Smooth muscle cell (in vitro differentiated cells): ENCODE results near the gene TMPRSS15. TPM values are rescaled to one million over a fixed set of nuclear protein-coding genes. Genes with fewer than 3 reads are reported as not detected.

Experiments used
- DNase-seq: peaks from one replicate; lab custom pipeline; 2025; ENCODE audit not compliant: unreplicated experiment; lab: John Stamatoyannopoulos, UW
- H2AFZ ChIP-seq: fragments of 200-600 bp; sonication (generic); 2 replicates; pipeline ENCODE4 v1.6.0; 2016; ENCODE audit warnings: antibody characterized with exemption, low read depth, mild to moderate bottlenecking
- H3F3A ChIP-seq: fragments of 200-600 bp; sonication (generic); 2 replicates; pipeline ENCODE4 v1.6.0; 2017; ENCODE audit warnings: antibody characterized with exemption, low read depth
- H3K27ac ChIP-seq: fragments of 200-600 bp; sonication (generic); 2 replicates; pipeline ENCODE4 v1.5.1; 2016; ENCODE audit warnings: low read depth, mild to moderate bottlenecking
- H3K27me3 ChIP-seq: fragments of 200-600 bp; sonication (generic); 2 replicates; pipeline ENCODE4 v1.6.1; 2016; ENCODE audit warnings: low read depth, mild to moderate bottlenecking
- H3K36me3 ChIP-seq: fragments of 200-600 bp; sonication (generic); 2 replicates; pipeline ENCODE4 v1.5.1; 2016; ENCODE audit warnings: low read depth
- H3K4me1 ChIP-seq: fragments of 200-600 bp; sonication (generic); 2 replicates; pipeline ENCODE4 v1.5.1; 2016; ENCODE audit warnings: low read depth
- H3K4me2 ChIP-seq: fragments of 200-600 bp; sonication (generic); 2 replicates; pipeline ENCODE4 v1.6.0; 2016; ENCODE audit warnings: mild to moderate bottlenecking
- H3K4me3 ChIP-seq: fragments of 200-600 bp; sonication (generic); 2 replicates; pipeline ENCODE4 v1.5.1; 2016; ENCODE audit warnings: mild to moderate bottlenecking
- H3K79me2 ChIP-seq: fragments of 200-600 bp; sonication (generic); 2 replicates; pipeline ENCODE4 v1.6.0; 2016; ENCODE audit warnings: low read depth, mild to moderate bottlenecking
- H3K9ac ChIP-seq: fragments of 200-600 bp; sonication (generic); 2 replicates; pipeline ENCODE4 v1.6.0; 2016; ENCODE audit warnings: low read depth
- H3K9me3 ChIP-seq: fragments of 200-600 bp; sonication (generic); replicated peaks from 2 replicates; pipeline ENCODE4 v1.5.1; 2016; ENCODE audit warnings: low read depth
- H4K20me1 ChIP-seq: fragments of 200-600 bp; sonication (generic); 2 replicates; pipeline ENCODE4 v1.6.0; 2016; ENCODE audit warnings: low read depth
- CTCF ChIP-seq: fragments of 200-600 bp; sonication (generic); IDR thresholded peaks from 2 replicates; pipeline ENCODE4 v1.5.1; 2017; ENCODE audit warnings: borderline replicate concordance, mild to moderate bottlenecking, antibody characterized with exemption; ENCODE audit not compliant: insufficient read depth, poor library complexity, severe bottlenecking
- WGBS: methylation state at CpG from one replicate; pipeline ENCODE4 v1.1.7; 2016; ENCODE audit warnings: low lambda C conversion rate; 5-methylcytosine and 5-hydroxymethylcytosine counted together
- polyA plus RNA-seq: library from polyadenylated mRNA; unstranded; fragments of >200 nt; fragmentation: Nextera tagmentation; extraction: Ambion mirVana; gene quantifications from 2 replicates; pipeline ENCODE4 v1.2.1, GENCODE V29; 2016
- total RNA-seq: library from RNA; depleted of rRNA; stranded (reverse); fragments of >200 nt; gene quantifications from 2 replicates; pipeline ENCODE4 v1.2.3, GENCODE V29; 2014

The TMPRSS15 gene
- total and polyA plus RNA-seq, 2 experiments from 2014 or later, result not detected

GRCh38 chr21:18443701-18444100 is 40.1 kb upstream of the TMPRSS15 start:
- no peaks in the 10 kb centered on the region for H3K79me2 ChIP-seq
- no peaks in the 10 kb centered on the region for H4K20me1 ChIP-seq
- H3F3A ChIP-seq, result no peaks in the 10 kb centered on the region
- H3K27me3 ChIP-seq, result no peaks in the 10 kb centered on the region
- TF ChIP-seq CTCF, result no peak
- no peak for DNase-seq
- no peaks in the 10 kb centered on the region for H3K36me3 ChIP-seq
- H3K27ac ChIP-seq, result no peak overlapping the region
- 91% methylated on average over 6 of the region's 6 CpGs for WGBS
- no peak overlapping the region for H3K4me3 ChIP-seq
- no peak overlapping the region for H2AFZ ChIP-seq
- H3K4me1 ChIP-seq, result no peaks in the 10 kb centered on the region
- no peak overlapping the region for H3K4me2 ChIP-seq
- no peaks in the 10 kb centered on the region for H3K9me3 ChIP-seq
- no peak overlapping the region for H3K9ac ChIP-seq

GRCh38 chr21:18443085-18443484 is 39.5 kb upstream of the TMPRSS15 start:
- no peak for TF ChIP-seq CTCF
- DNase-seq, result no peak
- Histone ChIP-seq H3K27ac (no peak overlapping the region), H3K4me1 (no peaks in the 10 kb centered on the region), H3K4me2 (no peak overlapping the region), H3F3A (no peaks in the 10 kb centered on the region), H4K20me1 (no peaks in the 10 kb centered on the region), H3K27me3 (no peaks in the 10 kb centered on the region), H3K9me3 (no peaks in the 10 kb centered on the region), H2AFZ (no peak overlapping the region), H3K36me3 (no peaks in the 10 kb centered on the region), H3K9ac (no peak overlapping the region), H3K79me2 (no peaks in the 10 kb centered on the region), H3K4me3 (no peak overlapping the region)
- 79% methylated on average over 7 of the region's 7 CpGs for WGBS

- TF ChIP-seq CTCF, result no peak
- no peaks in the 10 kb centered on the region for H3K9me3 ChIP-seq
- DNase-seq, result no peak
- H3K4me3 ChIP-seq, result no peak overlapping the region
- 83% methylated on average over 2 of the region's 2 CpGs for WGBS
- H3F3A ChIP-seq, result no peaks in the 10 kb centered on the region
- H2AFZ ChIP-seq, result no peak overlapping the region
- no peak overlapping the region for H3K4me2 ChIP-seq
- no peaks in the 10 kb centered on the region for H3K27me3 ChIP-seq
- no peaks in the 10 kb centered on the region for H3K36me3 ChIP-seq
- H3K79me2 ChIP-seq, result no peaks in the 10 kb centered on the region
- H3K4me1 ChIP-seq, result no peaks in the 10 kb centered on the region
- no peak overlapping the region for H3K27ac ChIP-seq
- H4K20me1 ChIP-seq, result no peaks in the 10 kb centered on the region
- no peak overlapping the region for H3K9ac ChIP-seq
These were observed 26.8 kb upstream of the TMPRSS15 start for GRCh38 chr21:18430341-18430740.

GRCh38 chr21:18424276-18424675 is 20.7 kb upstream of the TMPRSS15 start:
- H3F3A ChIP-seq, result no peaks in the 10 kb centered on the region
- WGBS, result 80% methylated on average over 4 of the region's 4 CpGs
- H3K4me2 ChIP-seq, result no peak overlapping the region
- no peak overlapping the region for H3K4me3 ChIP-seq
- no peak for TF ChIP-seq CTCF
- no peak overlapping the region for H3K9ac ChIP-seq
- H2AFZ ChIP-seq, result no peak overlapping the region
- no peaks in the 10 kb centered on the region for H4K20me1 ChIP-seq
- H3K4me1 ChIP-seq, result no peaks in the 10 kb centered on the region
- H3K27ac ChIP-seq, result no peak overlapping the region
- no peak for DNase-seq
- H3K79me2 ChIP-seq, result no peaks in the 10 kb centered on the region
- H3K27me3 ChIP-seq, result no peaks in the 10 kb centered on the region
- no peaks in the 10 kb centered on the region for H3K9me3 ChIP-seq
- no peaks in the 10 kb centered on the region for H3K36me3 ChIP-seq
